K562 (cell line): ENCODE data around the gene FAM83F. TPM values are rescaled to one million over a fixed set of nuclear protein-coding genes. Genes with fewer than 3 reads are reported as not detected.

Source experiments
- ATAC-seq: fragments of 200-7000 bp; cut with Tn5 transposase; 3 replicates; pipeline ENCODE4 v1.9.1; 2020; ENCODE audit warnings: moderate library complexity
- BruUV-seq: library from RNA; stranded (reverse); fragments of 400-500 nt; replicated peaks from 2 replicates; lab custom pipeline; 2021; lab: Mats Ljungman, UMichigan
- CTCF ChIA-PET: fragments of 300-600 bp; formaldehyde crosslinking; extraction: SDS; loops from one replicate; lab custom pipeline; 2021; ENCODE audit warnings: low intra/inter-chr PET ratio; lab: Yijun Ruan, JAX
- POLR2A ChIA-PET: fragments of 300-600, 350-650 bp; sonication (Branson Sonifier 250); formaldehyde crosslinking; extraction: SDS; loops from one replicate; lab custom pipeline; 2021; ENCODE audit warnings: antibody characterized with exemption, inconsistent platforms; lab: Yijun Ruan, JAX
- DNase-seq, 4 experiments: peaks; one replicate each; pipeline versions ENCODE4 v3.0.0 to v3.0.0-alpha.2; 2011 to 2018; ENCODE audit warnings: low spot score in 3 of 4, mixed read lengths in 3 of 4; ENCODE audit errors: extremely low read depth in 1 of 4
- FAIRE-seq: peaks from 2 replicates; lab custom pipeline; 2011; peaks lifted over from hg19 to GRCh38; lab: Jason Lieb, UNC
- H2AFZ ChIP-seq: 2 replicates; pipeline ENCODE4 v1.6.0; 2011; ENCODE audit warnings: low read depth, low read length, control low read depth, inconsistent platforms
- H3K27ac ChIP-seq: fragments of 200-600 bp; 3 replicates; pipeline ENCODE4 v1.8.0; 2011; ENCODE audit warnings: low read depth, mild to moderate bottlenecking, control low read depth, inconsistent platforms, low read length, moderate library complexity, mixed read lengths; ENCODE audit errors: extremely low read depth
- H3K27me3 ChIP-seq, 2 experiments: fragments of 300-600 bp in 1 of 2; 2 replicates in 1 of 2; 3 replicates in 1 of 2; pipeline versions ENCODE4 v1.6.0 to v1.8.0; 2011; ENCODE audit warnings: inconsistent platforms in 2 of 2, low read length in 2 of 2, mild to moderate bottlenecking in 1 of 2, mixed read lengths in 1 of 2, moderate library complexity in 1 of 2; ENCODE audit not compliant: control insufficient read depth in 2 of 2, insufficient read depth in 2 of 2
- H3K36me3 ChIP-seq: fragments of 300-600 bp; 3 replicates; pipeline ENCODE4 v1.8.0; 2011; ENCODE audit warnings: mild to moderate bottlenecking, low read length, inconsistent platforms; ENCODE audit not compliant: control insufficient read depth, insufficient read depth
- H3K4me1 ChIP-seq, 2 experiments: fragments of 200-600 bp in 1 of 2; replicated peaks in 1 of 2; 2 replicates in 1 of 2; 3 replicates in 1 of 2; pipeline versions ENCODE4 v1.5.1 to v1.8.0; 2011; ENCODE audit warnings: inconsistent platforms in 2 of 2, low read length in 2 of 2, mild to moderate bottlenecking in 1 of 2, mixed read lengths in 1 of 2, moderate library complexity in 1 of 2; ENCODE audit not compliant: control insufficient read depth in 2 of 2, insufficient read depth in 2 of 2
- H3K4me2 ChIP-seq: 2 replicates; pipeline ENCODE4 v1.6.1; 2011; ENCODE audit warnings: low read length, control low read depth, inconsistent platforms, mixed read lengths; ENCODE audit not compliant: insufficient read depth
- H3K4me3 ChIP-seq: fragments of 200-600 bp; sonication (generic), shearing (Covaris generic); 2 replicates; pipeline ENCODE4 v1.5.1; 2016; ENCODE audit warnings: control low read depth, inconsistent platforms
- H3K79me2 ChIP-seq: fragments of 200-600 bp; 3 replicates; pipeline ENCODE4 v1.8.0; 2011; ENCODE audit warnings: low read length, inconsistent platforms; ENCODE audit not compliant: control insufficient read depth, insufficient read depth
- H3K9ac ChIP-seq, 2 experiments: 2 replicates each; pipeline versions ENCODE4 v1.6.0 to v1.6.1; 2011; ENCODE audit warnings: low read depth in 2 of 2, low read length in 2 of 2, control low read depth in 1 of 2, inconsistent platforms in 1 of 2, mild to moderate bottlenecking in 1 of 2, mixed read lengths in 1 of 2; ENCODE audit not compliant: insufficient read depth in 1 of 2
- H3K9me1 ChIP-seq: one replicate; pipeline ENCODE4 v1.6.0; 2011; ENCODE audit warnings: inconsistent platforms, mild to moderate bottlenecking, low read length, moderate library complexity; ENCODE audit not compliant: control insufficient read depth, insufficient read depth
- H3K9me3 ChIP-seq: replicated peaks from 2 replicates; pipeline ENCODE4 v1.5.1; 2011; ENCODE audit warnings: low read depth, low read length, inconsistent platforms; ENCODE audit not compliant: control insufficient read depth, insufficient read depth
- H4K20me1 ChIP-seq: replicated peaks from 2 replicates; pipeline ENCODE4 v1.6.1; 2011; ENCODE audit warnings: low read length, inconsistent platforms, mixed read lengths; ENCODE audit not compliant: control insufficient read depth, insufficient read depth
- ARID1B ChIP-seq: fragments of 450-650 bp; IDR thresholded peaks from 2 replicates; pipeline ENCODE4 v1.6.1; 2016; ENCODE audit warnings: antibody characterized with exemption, mild to moderate bottlenecking, inconsistent platforms
- BRD4 ChIP-seq: fragments of 200-600 bp; sonication (generic); IDR thresholded peaks from 2 replicates; pipeline ENCODE4 v1.6.1; 2017; ENCODE audit warnings: inconsistent platforms
- CTBP1 ChIP-seq: fragments of 450-650 bp; IDR thresholded peaks from 2 replicates; pipeline ENCODE4 v1.6.1; 2016; ENCODE audit warnings: borderline replicate concordance
- FOXJ2 ChIP-seq: fragments of 200-800 bp; sonication (Bioruptor generic); IDR thresholded peaks from 2 replicates; pipeline ENCODE4 v1.6.1; 2016; ENCODE audit warnings: missing genetic modification characterization, missing compliant biosample characterization
- GATA2 ChIP-seq: sonication (generic); formaldehyde crosslinking; IDR thresholded peaks from 2 replicates; pipeline ENCODE4 v1.4.0; 2020; ENCODE audit warnings: mild to moderate bottlenecking, missing genetic modification reagents
- HLTF ChIP-seq: fragments of 450-650 bp; IDR thresholded peaks from 2 replicates; pipeline ENCODE4 v1.6.1; 2016
- JUNB ChIP-seq: fragments of 450-650 bp; formaldehyde crosslinking; conservative IDR thresholded peaks from 2 replicates; pipeline ENCODE4 v1.4.0; 2020; ENCODE audit warnings: mild to moderate bottlenecking
- LEF1 ChIP-seq: fragments of 450-650 bp; IDR thresholded peaks from 2 replicates; pipeline ENCODE4 v1.6.1; 2016; ENCODE audit warnings: mild to moderate bottlenecking
- REST ChIP-seq, 2 experiments: fragments of 450-650 bp; formaldehyde crosslinking in 1 of 2; IDR thresholded peaks; 2 replicates each; pipeline versions ENCODE4 v1.4.0 to v1.6.1; 2014 to 2020; ENCODE audit warnings: mild to moderate bottlenecking in 2 of 2, borderline replicate concordance in 1 of 2, low read depth in 1 of 2
- SPI1 ChIP-seq: IDR thresholded peaks from 2 replicates; pipeline ENCODE4 v1.6.1; 2011; ENCODE audit warnings: low read depth, low read length, control low read depth, borderline replicate concordance
- TEAD4 ChIP-seq, 2 experiments: sonication (generic) in 1 of 2; formaldehyde crosslinking in 1 of 2; IDR thresholded peaks; 2 replicates each; pipeline versions ENCODE4 v1.6.1 to v1.8.0; 2012 to 2022; ENCODE audit warnings: borderline replicate concordance in 1 of 2, inconsistent platforms in 1 of 2, low read length in 1 of 2, mild to moderate bottlenecking in 1 of 2, missing genetic modification reagents in 1 of 2
- WGBS: fragments of 100-300 bp; shearing (Covaris generic); methylation state at CpG from one replicate; pipeline ENCODE4 v1.1.6; 2016; ENCODE audit warnings: low coverage, mixed read lengths; ENCODE audit not compliant: insufficient coverage; ENCODE audit errors: missing lambda C conversion rate; 5-methylcytosine and 5-hydroxymethylcytosine counted together
- in situ Hi-C: fragments of 300-500 bp; cut with MboI; formaldehyde crosslinking; loops from 4 replicates; pipeline ENCODE4 v1.15.0; 2018; ENCODE audit warnings: inconsistent platforms, mixed read lengths
- intact Hi-C: fragments of 100-400 bp; cut with micrococcal nuclease; formaldehyde crosslinking; loops from 2 replicates; pipeline ENCODE4 v1.14.2; 2022
- polyA plus RNA-seq, 8 experiments: library from polyadenylated mRNA; depleted of rRNA in 4 of 8; stranded (reverse) in 5 of 8; unstranded in 3 of 8; fragments of >200 nt; fragmentation: Nextera tagmentation in 2 of 8; fragmentation: Illumina TruSeq in 1 of 8; extraction: Ambion mirVana in 2 of 8; extraction: Trizol in 1 of 8; gene quantifications; 2 replicates each; pipeline versions ENCODE4 v1.2.1 to v1.2.3, GENCODE V29; 2011 to 2014; ENCODE audit warnings: inconsistent platforms in 1 of 8, missing spikeins in 1 of 8
- total RNA-seq, 7 experiments: library from RNA; depleted of rRNA in 6 of 7; stranded (reverse); fragments of >200 nt in 6 of 7; fragmentation: Illumina TruSeq in 2 of 7; extraction: Trizol in 2 of 7; gene quantifications; 2 replicates each; pipeline versions ENCODE4 v1.2.1 to v1.2.3, GENCODE V29; 2011 to 2021; ENCODE audit warnings: low replicate concordance in 1 of 7
- TF ChIP-seq, protein P1 (sequence below): sonication (generic); IDR thresholded peaks from 2 replicates; pipeline ENCODE4 v1.6.1; 2016

Gene FAM83F
- total and polyA plus RNA-seq, 9 of the 15 experiments (the other 6 are each of a cell fraction or from before 2014, with no cell fraction given), result under 0.01 to 0.13 (median 0.04) TPM; not detected in 1

GRCh38 chr22:40040927-40041326, 46.2 kb downstream of the FAM83F start:
- BruUV-seq, result no TSS peak
- H3K4me1 ChIP-seq, result peaks cover 9 to 46% of the 10 kb centered on the region in 2 experiments
- H3K4me3 ChIP-seq, result no peak overlapping the region
- H3K9me1 ChIP-seq, result peaks cover 6% of the 10 kb centered on the region
- ATAC-seq, result no peak
- peak overlapping the region; percentile 62 for H3K27ac ChIP-seq
- H3K79me2 ChIP-seq, result peaks cover 7% of the 10 kb centered on the region; the same call in 2 of the 3 replicates
- peak; percentile 95 for FAIRE-seq
- in situ Hi-C loops (loop anchor here (5.0 to 10.0 kb wide), 2 partner anchors 144 to 311 kb away; no protein-coding TSS in a partner anchor), intact Hi-C loops (loop anchor here (5.0 kb wide), 3 partner anchors 136 to 306 kb away; partner anchors contain the start of genes ADSL and TNRC6B)
- H3K9me3 ChIP-seq, result no peaks in the 10 kb centered on the region
- no peaks in the 10 kb centered on the region for H3K36me3 ChIP-seq
- peak overlapping the region; percentile 60 for H2AFZ ChIP-seq
- DNase-seq, result peak; percentile 25 to 82 (median 36)
- ChIA-PET POLR2A (interaction anchor here (1.0 to 2.4 kb wide), 7 partner anchors 16 to 518 kb away, joined by 3 to 6 read pairs (median 3); partner anchors contain the start of gene TNRC6B), CTCF (no interaction called here)
- peak overlapping the region; percentile 61 for H3K4me2 ChIP-seq
- H3K9ac ChIP-seq, result peak overlapping the region; percentile 50 to 61; a peak in 2 of 4 replicates
- no peaks in the 10 kb centered on the region for H3K27me3 ChIP-seq
- H4K20me1 ChIP-seq, result no peaks in the 10 kb centered on the region
- 3% methylated on average over 4 of the region's 4 CpGs for WGBS
- TF ChIP-seq, protein P1, sequence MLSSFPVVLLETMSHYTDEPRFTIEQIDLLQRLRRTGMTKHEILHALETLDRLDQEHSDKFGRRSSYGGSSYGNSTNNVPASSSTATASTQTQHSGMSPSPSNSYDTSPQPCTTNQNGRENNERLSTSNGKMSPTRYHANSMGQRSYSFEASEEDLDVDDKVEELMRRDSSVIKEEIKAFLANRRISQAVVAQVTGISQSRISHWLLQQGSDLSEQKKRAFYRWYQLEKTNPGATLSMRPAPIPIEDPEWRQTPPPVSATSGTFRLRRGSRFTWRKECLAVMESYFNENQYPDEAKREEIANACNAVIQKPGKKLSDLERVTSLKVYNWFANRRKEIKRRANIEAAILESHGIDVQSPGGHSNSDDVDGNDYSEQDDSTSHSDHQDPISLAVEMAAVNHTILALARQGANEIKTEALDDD, result peak; percentile 65; the same call in 1 of the 2 replicates
- TF ChIP-seq JUNB (no peak), FOXJ2 (tag) (peak; percentile 62; the same call in 1 of the 2 replicates), SPI1 (peak; percentile 62; the same call in 1 of the 2 replicates), BRD4 (no peak), LEF1 (0 out of 2 replicates have a peak, but pooled peaks have one; percentile 29), CTBP1 (peak; percentile 39; the same call in 1 of the 2 replicates), ARID1B (0 out of 2 replicates have a peak, but pooled peaks have one; percentile 13), REST (IDR thresholded peaks at IDR 0.05; ENCODE audit: borderline replicate concordance) (0 out of 2 replicates have a peak, but pooled peaks have one; percentile 8), REST (CRISPR knock-in tag; IDR thresholded peaks at IDR 0.05; ENCODE audit: low read depth) (no peak), HLTF (no peak), TEAD4 (IDR thresholded peaks at IDR 0.05; ENCODE audit: low read length) (peak; percentile 36; the same call in 1 of the 2 replicates), TEAD4 (CRISPR knock-in tag; IDR thresholded peaks at IDR 0.05; ENCODE audit: borderline replicate concordance) (no peak), GATA2 (CRISPR knock-in tag) (peak; percentile 84)
